Trophoblast cell (in vitro differentiated cells and primary cell): ENCODE measurements around the gene SLC45A3.
"Not testable (repeated sequence)": the region's sequence is repeated elsewhere in the genome, so short reads cannot be mapped to it uniquely, and the experiment has no call there.

ENCODE experiments used
- DNase-seq, 2 donors: peaks; one replicate each; pipeline ENCODE4 v3.0.0-alpha.2; 2016
- H2AFZ ChIP-seq: 2 replicates; pipeline ENCODE4 v1.6.1; 2013; ENCODE audit warnings: low read length, moderate library complexity, mild to moderate bottlenecking; ENCODE audit not compliant: insufficient read depth, poor library complexity
- H2AK5ac ChIP-seq: 2 replicates; pipeline ENCODE4 v1.6.1; 2013; ENCODE audit warnings: mild to moderate bottlenecking, low read length
- H2BK120ac ChIP-seq: 2 replicates; pipeline ENCODE4 v1.6.1; 2013; ENCODE audit warnings: low read length, mild to moderate bottlenecking, moderate library complexity; ENCODE audit not compliant: insufficient read depth, poor library complexity
- H2BK12ac ChIP-seq: 2 replicates; pipeline ENCODE4 v1.6.1; 2013; ENCODE audit warnings: mild to moderate bottlenecking, low read length, moderate library complexity
- H2BK5ac ChIP-seq: 2 replicates; pipeline ENCODE4 v1.6.1; 2013; ENCODE audit warnings: low read length, low read depth, moderate library complexity, mild to moderate bottlenecking; ENCODE audit not compliant: poor library complexity
- H3K14ac ChIP-seq: 2 replicates; pipeline ENCODE4 v1.6.1; 2013; ENCODE audit warnings: mild to moderate bottlenecking, low read length
- H3K18ac ChIP-seq: 2 replicates; pipeline ENCODE4 v1.6.1; 2013; ENCODE audit warnings: mild to moderate bottlenecking, low read length
- H3K23ac ChIP-seq: 2 replicates; pipeline ENCODE4 v1.6.1; 2013; ENCODE audit warnings: low read length
- H3K27ac ChIP-seq: 2 replicates; pipeline ENCODE4 v1.5.1; 2013; ENCODE audit warnings: low read depth, mild to moderate bottlenecking, inconsistent platforms, low read length, moderate library complexity
- H3K27me3 ChIP-seq: 2 replicates; pipeline ENCODE4 v1.6.1; 2013; ENCODE audit warnings: inconsistent platforms, mild to moderate bottlenecking, low read length, moderate library complexity; ENCODE audit not compliant: insufficient read depth
- H3K36me3 ChIP-seq, 2 experiments: 1 replicate in 1 of 2; 2 replicates in 1 of 2; pipeline ENCODE4 v1.6.1; 2013; ENCODE audit warnings: low read length in 2 of 2, mild to moderate bottlenecking in 2 of 2, moderate library complexity in 1 of 2; ENCODE audit not compliant: insufficient read depth in 2 of 2, control insufficient read depth in 1 of 2
- H3K4ac ChIP-seq: 2 replicates; pipeline ENCODE4 v1.6.1; 2013; ENCODE audit warnings: low read depth, mild to moderate bottlenecking, low read length, moderate library complexity
- H3K4me1 ChIP-seq, 2 experiments: 1 replicate in 1 of 2; 2 replicates in 1 of 2; pipeline ENCODE4 v1.6.1; 2013; ENCODE audit warnings: low read length in 2 of 2, mild to moderate bottlenecking in 2 of 2, moderate library complexity in 1 of 2; ENCODE audit not compliant: insufficient read depth in 2 of 2, control insufficient read depth in 1 of 2
- H3K4me2 ChIP-seq: 2 replicates; pipeline ENCODE4 v1.6.1; 2013; ENCODE audit warnings: inconsistent platforms, mild to moderate bottlenecking, low read length, moderate library complexity
- H3K4me3 ChIP-seq: 2 replicates; pipeline ENCODE4 v1.5.1; 2013; ENCODE audit warnings: mild to moderate bottlenecking, low read depth, low read length, inconsistent platforms
- H3K79me1 ChIP-seq: one replicate; pipeline ENCODE4 v1.6.1; 2013; ENCODE audit warnings: low read length
- H3K79me2 ChIP-seq: 2 replicates; pipeline ENCODE4 v1.6.1; 2013; ENCODE audit warnings: low read length, mild to moderate bottlenecking; ENCODE audit not compliant: control insufficient read depth, insufficient read depth, poor library complexity
- H3K9ac ChIP-seq: 2 replicates; pipeline ENCODE4 v1.6.1; 2013; ENCODE audit warnings: mild to moderate bottlenecking, low read length
- H3K9me3 ChIP-seq: 2 replicates; pipeline ENCODE4 v1.6.1; 2013; ENCODE audit warnings: low read depth, mild to moderate bottlenecking, control low read depth, inconsistent platforms, low read length; ENCODE audit not compliant: insufficient read depth
- H4K12ac ChIP-seq: 2 replicates; pipeline ENCODE4 v1.6.1; 2013; ENCODE audit warnings: low read depth, mild to moderate bottlenecking, low read length, moderate library complexity
- H4K8ac ChIP-seq: 2 replicates; pipeline ENCODE4 v1.6.1; 2013; ENCODE audit warnings: low read depth, mild to moderate bottlenecking, low read length, moderate library complexity
- H4K91ac ChIP-seq: one replicate; pipeline ENCODE4 v1.6.1; 2013; ENCODE audit warnings: low read depth, mild to moderate bottlenecking, low read length, moderate library complexity
- WGBS: extraction: QIAGEN DNeasy Blood & Tissue Kit; methylation state at CpG from one replicate; pipeline ENCODE4 v1.1.7; 2013; ENCODE audit warnings: missing lambda C conversion rate; ENCODE audit not compliant: insufficient read length, insufficient coverage; ENCODE audit errors: extremely low coverage; 5-methylcytosine and 5-hydroxymethylcytosine counted together

The SLC45A3 gene

GRCh38 chr1:205637854-205638468, 42.3 kb downstream of the SLC45A3 start:
- Histone ChIP-seq H2AFZ (no peak overlapping the region), H3K9me3 (no peaks in the 10 kb centered on the region), H3K4me2 (no peak overlapping the region), H3K79me1 (no peaks in the 10 kb centered on the region), H3K27me3 (no peaks in the 10 kb centered on the region), H2BK12ac (no peak overlapping the region), H2AK5ac (no peak overlapping the region), H3K27ac (no peak overlapping the region), H4K91ac (no peak overlapping the region), H3K4me1 (no peaks in the 10 kb centered on the region), H3K79me2 (no peaks in the 10 kb centered on the region), H3K14ac (no peak overlapping the region), H2BK5ac (no peak overlapping the region), H3K9ac (peak overlapping the region; percentile 49), H3K4ac (no peak overlapping the region), H3K4me3 (no peak overlapping the region), H3K18ac (no peak overlapping the region), H2BK120ac (no peak overlapping the region), H3K36me3 (no peaks in the 10 kb centered on the region), H4K8ac (no peak overlapping the region), H4K12ac (no peak overlapping the region), H3K23ac (no peak overlapping the region)
- DNase-seq = no peak
- no CpG with 5 or more reads among the region's 9 CpGs for WGBS

DNA sequence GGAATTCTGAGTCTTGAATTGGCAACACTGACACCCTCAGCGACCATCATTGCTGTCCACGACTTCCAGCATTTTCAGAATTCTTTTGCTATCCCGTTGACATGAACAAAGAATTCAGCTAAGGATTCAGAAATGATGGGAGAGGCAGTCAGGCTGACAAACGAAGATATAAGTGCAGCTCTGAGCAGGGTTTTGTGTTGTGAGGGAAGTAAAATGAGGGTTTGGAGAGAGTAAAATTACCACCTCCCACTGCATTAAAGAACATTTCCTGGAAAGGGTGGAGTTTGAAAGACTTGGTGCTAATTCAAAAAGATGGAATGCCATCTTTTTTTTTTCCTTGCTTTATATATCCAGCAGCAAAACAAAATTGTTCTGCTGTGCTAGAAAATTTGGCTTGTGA, 43.6 kb downstream of the SLC45A3 start:
- Histone ChIP-seq H3K23ac (no peak overlapping the region), H3K79me2 (peaks cover 3% of the 10 kb centered on the region), H4K12ac (no peak overlapping the region), H2BK5ac (no peak overlapping the region), H2AK5ac (no peak overlapping the region), H3K18ac (no peak overlapping the region), H3K36me3 (no peaks in the 10 kb centered on the region), H3K27ac (no peak overlapping the region), H3K27me3 (no peaks in the 10 kb centered on the region), H2BK120ac (no peak overlapping the region), H3K9me3 (no peaks in the 10 kb centered on the region), H3K4ac (no peak overlapping the region), H2BK12ac (no peak overlapping the region), H4K91ac (no peak overlapping the region), H3K4me2 (no peak overlapping the region), H4K8ac (no peak overlapping the region), H3K79me1 (peaks cover 2% of the 10 kb centered on the region), H3K4me3 (no peak overlapping the region), H3K9ac (no peak overlapping the region), H3K14ac (no peak overlapping the region), H2AFZ (no peak overlapping the region), H3K4me1 (no peaks in the 10 kb centered on the region)
- peak in 1 of 2 donors; percentile 46 for DNase-seq
- WGBS = no CpG with 5 or more reads among the region's 4 CpGs

GRCh38 chr1:205636138-205636530, 44.2 kb downstream of the SLC45A3 start:
- H3K9me3 ChIP-seq, H4K8ac ChIP-seq, H3K9ac ChIP-seq, H2AFZ ChIP-seq, H3K36me3 ChIP-seq, H3K79me1 ChIP-seq, DNase-seq, H3K4me2 ChIP-seq, H2BK120ac ChIP-seq, H3K27me3 ChIP-seq, H3K4ac ChIP-seq, H3K4me1 ChIP-seq, H2AK5ac ChIP-seq, H3K23ac ChIP-seq, H3K14ac ChIP-seq, H2BK12ac ChIP-seq, H3K79me2 ChIP-seq, H3K27ac ChIP-seq, H4K12ac ChIP-seq, H4K91ac ChIP-seq, H2BK5ac ChIP-seq, H3K4me3 ChIP-seq, H3K18ac ChIP-seq: not testable (repeated sequence)
- WGBS = no CpG with 5 or more reads among the region's 7 CpGs

- H3K4me3 ChIP-seq = no peak overlapping the region
- peaks cover 8% of the 10 kb centered on the region for H3K79me1 ChIP-seq
- H3K9ac ChIP-seq = no peak overlapping the region
- no peak overlapping the region for H4K91ac ChIP-seq
- H3K36me3 ChIP-seq = no peaks in the 10 kb centered on the region
- no peaks in the 10 kb centered on the region for H3K27me3 ChIP-seq
- no peaks in the 10 kb centered on the region for H3K9me3 ChIP-seq
- H2BK12ac ChIP-seq = no peak overlapping the region
- H2AFZ ChIP-seq = no peak overlapping the region
- no peak overlapping the region for H2AK5ac ChIP-seq
- H3K27ac ChIP-seq = no peak overlapping the region
- no peak overlapping the region for H3K18ac ChIP-seq
- H3K23ac ChIP-seq = no peak overlapping the region
- peaks cover 14% of the 10 kb centered on the region for H3K79me2 ChIP-seq
- H3K4me1 ChIP-seq = peaks cover 0 to 2% of the 10 kb centered on the region in 2 experiments
- H3K14ac ChIP-seq = no peak overlapping the region
- WGBS = no CpG with 5 or more reads among the region's 6 CpGs
- H3K4me2 ChIP-seq = no peak overlapping the region
- no peak overlapping the region for H2BK5ac ChIP-seq
- DNase-seq = no peak
- no peak overlapping the region for H3K4ac ChIP-seq
- no peak overlapping the region for H4K8ac ChIP-seq
- H2BK120ac ChIP-seq = no peak overlapping the region
- no peak overlapping the region for H4K12ac ChIP-seq
Measured at GRCh38 chr1:205633421-205633976, 46.8 kb downstream of the SLC45A3 start.
